Neural crest cell (in vitro differentiated cells): ENCODE data around the gene PTCRA. TPM values are rescaled to one million over a fixed set of nuclear protein-coding genes. Genes with fewer than 3 reads are reported as not detected.

Experiments used
- DNase-seq: peaks from one replicate; pipeline ENCODE4 v3.0.0; 2021; ENCODE audit warnings: low read depth, mixed read lengths, low spot score
- H3K27ac Mint-ChIP-seq: one replicate; pipeline ENCODE4 v1.8.0; 2021; ENCODE audit warnings: mild to moderate bottlenecking, mixed read lengths; ENCODE audit not compliant: unreplicated experiment
- H3K27me3 Mint-ChIP-seq: 2 replicates; pipeline ENCODE4 v1.8.0; 2021; ENCODE audit warnings: low read depth, mild to moderate bottlenecking, mixed read lengths
- H3K36me3 Mint-ChIP-seq: 2 replicates; pipeline ENCODE4 v1.8.0; 2021; ENCODE audit warnings: low read depth, mild to moderate bottlenecking, mixed read lengths
- H3K4me1 Mint-ChIP-seq: 2 replicates; pipeline ENCODE4 v1.8.0; 2021; ENCODE audit warnings: mixed read lengths
- H3K4me3 Mint-ChIP-seq: one replicate; pipeline ENCODE4 v1.8.0; 2021; ENCODE audit warnings: mild to moderate bottlenecking, mixed read lengths
- H3K9me3 Mint-ChIP-seq: 2 replicates; pipeline ENCODE4 v1.8.0; 2021; ENCODE audit warnings: mixed read lengths
- CTCF ChIP-seq: fragments of 200-600 bp; sonication (generic); conservative IDR thresholded peaks from 2 replicates; pipeline ENCODE4 v1.5.0; 2021; ENCODE audit warnings: antibody characterized with exemption, mild to moderate bottlenecking
- total RNA-seq: library from RNA; stranded (reverse); gene quantifications from 2 replicates; pipeline ENCODE4 v1.2.1, GENCODE V29; 2021

Gene PTCRA
- total RNA-seq, 1 donor from 2014 or later = not detected

DNA sequence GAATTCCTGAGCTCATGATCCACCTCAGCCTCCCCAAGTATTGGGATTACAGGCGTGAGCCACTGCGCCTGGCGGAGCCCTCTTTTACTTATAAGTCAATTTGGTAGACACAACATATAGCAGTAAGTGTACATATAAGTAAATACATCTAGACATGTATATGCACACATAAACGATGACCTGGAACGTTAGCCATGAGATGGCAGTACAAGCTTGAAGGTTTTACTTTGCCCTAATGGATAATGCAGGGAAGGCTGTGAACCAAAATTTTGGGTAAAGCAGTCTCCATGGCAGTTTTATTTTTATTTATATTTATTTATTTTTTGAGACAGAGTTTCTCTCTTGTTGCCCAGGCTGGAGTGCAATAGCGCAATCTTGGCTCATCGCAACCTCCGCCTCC lies 42.3 kb downstream of the PTCRA start:
- no peak for TF ChIP-seq CTCF
- H3K4me3 Mint-ChIP-seq = no peak overlapping the region
- no peak for DNase-seq
- peaks cover 43% of the 10 kb centered on the region for H3K27me3 Mint-ChIP-seq
- peaks cover 2% of the 10 kb centered on the region for H3K36me3 Mint-ChIP-seq
- no peak overlapping the region for H3K27ac Mint-ChIP-seq
- H3K9me3 Mint-ChIP-seq = no peaks in the 10 kb centered on the region
- peaks cover 10% of the 10 kb centered on the region for H3K4me1 Mint-ChIP-seq

DNA sequence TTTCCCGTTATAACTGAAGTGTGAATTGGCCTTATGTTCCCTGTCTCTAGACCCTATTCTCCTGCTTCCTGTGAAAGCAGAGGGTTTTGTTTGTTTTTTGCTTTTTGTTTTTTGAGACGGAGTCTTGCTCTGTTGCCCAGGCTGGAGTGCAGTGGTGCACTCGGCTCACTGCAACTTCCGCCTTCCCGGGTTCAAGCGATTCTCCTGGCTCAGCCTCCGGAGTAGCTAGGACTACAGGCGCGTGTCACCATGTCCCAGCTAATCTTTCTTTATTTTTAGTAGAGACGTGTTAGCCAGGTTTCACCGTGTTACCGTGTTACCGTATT lies 44.0 kb downstream of the PTCRA start:
- no peak overlapping the region for H3K27ac Mint-ChIP-seq
- H3K9me3 Mint-ChIP-seq = no peaks in the 10 kb centered on the region
- peaks cover 2% of the 10 kb centered on the region for H3K36me3 Mint-ChIP-seq
- H3K27me3 Mint-ChIP-seq = peaks cover 43% of the 10 kb centered on the region
- no peak for TF ChIP-seq CTCF
- H3K4me1 Mint-ChIP-seq = peaks cover 10% of the 10 kb centered on the region
- peak overlapping the region; percentile 13 for H3K4me3 Mint-ChIP-seq
- DNase-seq = no peak

GRCh38 chr6:42960243-42961019 lies 44.6 kb downstream of the PTCRA start, which contains the start of gene GNMT:
Gene GNMT, plus strand, starts transcription at chr6:42960754. Its CDS starts 14 bp downstream, at chr6:42960768.
- no peak for TF ChIP-seq CTCF
- H3K36me3 Mint-ChIP-seq = peaks cover 2% of the 10 kb centered on the region
- no peaks in the 10 kb centered on the region for H3K9me3 Mint-ChIP-seq
- DNase-seq = peak; percentile 12
- H3K27ac Mint-ChIP-seq = no peak within 1 kb of the TSS
- H3K27me3 Mint-ChIP-seq = peaks cover 43% of the 10 kb centered on the region
- peak within 1 kb of the TSS; percentile 57 for H3K4me3 Mint-ChIP-seq
- peaks cover 10% of the 10 kb centered on the region for H3K4me1 Mint-ChIP-seq

- Mint-ChIP-seq H3K27me3 (peaks cover 43% of the 10 kb centered on the region), H3K9me3 (no peaks in the 10 kb centered on the region), H3K4me1 (peaks cover 10% of the 10 kb centered on the region), H3K27ac (no peak overlapping the region), H3K36me3 (peaks cover 2% of the 10 kb centered on the region), H3K4me3 (peak overlapping the region; percentile 9)
- no peak for DNase-seq
- TF ChIP-seq CTCF = no peak
Measured at GRCh38 chr6:42961020-42961470, 45.2 kb downstream of the PTCRA start.

GRCh38 chr6:42962096-42962495 lies 46.2 kb downstream of the PTCRA start:
- H3K4me3 Mint-ChIP-seq = peak overlapping the region; percentile 57
- peaks cover 43% of the 10 kb centered on the region for H3K27me3 Mint-ChIP-seq
- no peak overlapping the region for H3K27ac Mint-ChIP-seq
- TF ChIP-seq CTCF = no peak
- no peak for DNase-seq
- peaks cover 10% of the 10 kb centered on the region for H3K4me1 Mint-ChIP-seq
- no peaks in the 10 kb centered on the region for H3K36me3 Mint-ChIP-seq
- no peaks in the 10 kb centered on the region for H3K9me3 Mint-ChIP-seq
